SJCRH30 (cell line): ENCODE data around the gene SETD5. TPM values are rescaled to one million over a fixed set of nuclear protein-coding genes. Genes with fewer than 3 reads are reported as not detected.

ENCODE experiments used
- DNase-seq, 2 experiments: peaks; one replicate each; pipeline ENCODE4 v3.0.0-alpha.2; 2015 to 2020
- H3K27ac ChIP-seq: fragments of 250-450 bp; sonication (Bioruptor Pico); 2 replicates; pipeline ENCODE4 v1.5.1; 2020; ENCODE audit warnings: mild to moderate bottlenecking, moderate library complexity
- H3K27me3 ChIP-seq: fragments of 250-450 bp; sonication (Bioruptor Pico); 2 replicates; pipeline ENCODE4 v1.5.1; 2020; ENCODE audit warnings: mild to moderate bottlenecking, moderate library complexity
- H3K36me3 ChIP-seq: fragments of 250-450 bp; sonication (Bioruptor Pico); 2 replicates; pipeline ENCODE4 v1.5.1; 2020; ENCODE audit warnings: mild to moderate bottlenecking, moderate library complexity
- H3K4me1 ChIP-seq: fragments of 250-450 bp; sonication (Bioruptor Pico); 2 replicates; pipeline ENCODE4 v1.5.1; 2020; ENCODE audit warnings: mild to moderate bottlenecking, moderate library complexity
- H3K4me3 ChIP-seq: fragments of 250-450 bp; sonication (Bioruptor Pico); 2 replicates; pipeline ENCODE4 v1.5.1; 2020; ENCODE audit warnings: mild to moderate bottlenecking, moderate library complexity
- H3K9me3 ChIP-seq: fragments of 250-450 bp; sonication (Bioruptor Pico); replicated peaks from 2 replicates; pipeline ENCODE4 v1.5.1; 2020; ENCODE audit warnings: mild to moderate bottlenecking, moderate library complexity
- total RNA-seq: library from RNA; depleted of rRNA; stranded (reverse); fragments of >200 nt; shearing (Covaris generic); gene quantifications from 2 replicates; pipeline ENCODE4 v1.2.3, GENCODE V29; 2014

Gene SETD5
- total RNA-seq, 1 experiment from 2014 or later = 104 TPM

DNA sequence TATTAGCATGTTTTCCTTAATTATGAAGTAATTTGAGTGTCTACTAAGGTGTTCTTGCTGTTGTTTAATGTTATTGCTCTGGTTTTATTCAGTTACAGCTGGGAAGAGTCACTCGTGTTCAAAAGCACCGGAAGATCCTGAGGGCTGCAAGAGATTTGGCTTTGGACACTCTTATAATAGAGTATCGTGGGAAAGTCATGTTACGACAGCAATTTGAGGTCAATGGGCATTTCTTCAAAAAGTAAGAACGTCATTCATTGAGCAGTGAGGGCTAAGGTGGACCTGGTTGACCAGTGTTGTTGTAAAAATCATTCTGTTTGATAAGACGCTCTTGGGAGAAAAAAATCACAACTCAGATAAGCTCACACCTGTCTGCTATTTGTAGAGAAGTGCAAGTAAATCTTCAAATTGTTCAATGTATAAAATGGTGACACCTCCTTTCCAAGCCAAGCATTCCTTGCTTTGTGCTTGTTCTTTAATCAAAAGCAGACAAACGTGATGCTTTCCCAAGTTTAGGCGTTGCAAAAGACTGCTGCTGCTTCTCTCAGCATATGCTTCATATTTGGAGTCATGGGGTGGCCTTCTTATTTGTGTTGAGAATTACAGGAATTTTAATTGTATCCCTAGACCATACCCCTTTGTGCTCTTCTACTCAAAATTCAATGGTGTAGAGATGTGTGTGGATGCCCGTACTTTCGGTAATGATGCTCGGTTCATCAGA, 44.2 kb downstream of the SETD5 start:
- H3K4me3 ChIP-seq = no peak overlapping the region
- peaks cover 90% of the 10 kb centered on the region for H3K36me3 ChIP-seq
- H3K27me3 ChIP-seq = no peaks in the 10 kb centered on the region
- H3K27ac ChIP-seq = no peak overlapping the region
- no peaks in the 10 kb centered on the region; the same call in 1 of the 2 replicates for H3K4me1 ChIP-seq
- H3K9me3 ChIP-seq = no peaks in the 10 kb centered on the region
- no peak for DNase-seq

- no peak overlapping the region for H3K27ac ChIP-seq
These were observed 50.7 kb downstream of the SETD5 start for GRCh38 chr3:9448071-9448470.

DNA sequence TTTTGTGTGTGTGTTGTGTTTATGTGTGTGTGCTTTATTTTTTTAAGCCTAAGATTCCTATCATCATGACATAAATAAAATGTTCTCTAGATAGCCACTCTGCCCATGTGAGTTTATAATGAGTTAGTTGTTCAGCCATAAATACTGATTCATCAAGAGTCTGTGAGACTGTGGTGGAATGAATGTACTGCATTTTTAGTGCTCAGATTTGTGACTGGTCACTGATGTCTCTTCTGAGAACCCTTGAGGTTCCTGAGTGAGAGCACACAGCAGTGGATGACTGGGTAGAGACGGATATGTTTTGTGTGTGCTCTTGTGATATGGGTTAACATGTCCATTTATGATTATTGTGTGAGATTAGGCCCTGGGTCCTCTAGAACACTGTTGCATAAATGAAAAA, 51.2 kb downstream of the SETD5 start:
- H3K9me3 ChIP-seq = no peaks in the 10 kb centered on the region

More at GRCh38 chr3:9448071-9448470, 50.7 kb downstream of the SETD5 start:
- DNase-seq = no peak
- H3K4me1 ChIP-seq = no peaks in the 10 kb centered on the region
- H3K36me3 ChIP-seq = peaks cover 93% of the 10 kb centered on the region
- no peak overlapping the region for H3K4me3 ChIP-seq
- no peaks in the 10 kb centered on the region for H3K27me3 ChIP-seq
- no peaks in the 10 kb centered on the region for H3K9me3 ChIP-seq

GRCh38 chr3:9450126-9450525, 52.7 kb downstream of the SETD5 start:
- DNase-seq = no peak
- Histone ChIP-seq H3K9me3 (no peaks in the 10 kb centered on the region), H3K27me3 (no peaks in the 10 kb centered on the region), H3K27ac (no peak overlapping the region), H3K36me3 (peaks cover 91% of the 10 kb centered on the region), H3K4me3 (no peak overlapping the region), H3K4me1 (no peaks in the 10 kb centered on the region)

More for the DNA sequence above, 51.2 kb downstream of the SETD5 start:
- no peak overlapping the region for H3K4me3 ChIP-seq
- H3K27me3 ChIP-seq = no peaks in the 10 kb centered on the region
- peaks cover 93% of the 10 kb centered on the region for H3K36me3 ChIP-seq
- no peak for DNase-seq
- no peaks in the 10 kb centered on the region for H3K4me1 ChIP-seq
- H3K27ac ChIP-seq = no peak overlapping the region

DNA sequence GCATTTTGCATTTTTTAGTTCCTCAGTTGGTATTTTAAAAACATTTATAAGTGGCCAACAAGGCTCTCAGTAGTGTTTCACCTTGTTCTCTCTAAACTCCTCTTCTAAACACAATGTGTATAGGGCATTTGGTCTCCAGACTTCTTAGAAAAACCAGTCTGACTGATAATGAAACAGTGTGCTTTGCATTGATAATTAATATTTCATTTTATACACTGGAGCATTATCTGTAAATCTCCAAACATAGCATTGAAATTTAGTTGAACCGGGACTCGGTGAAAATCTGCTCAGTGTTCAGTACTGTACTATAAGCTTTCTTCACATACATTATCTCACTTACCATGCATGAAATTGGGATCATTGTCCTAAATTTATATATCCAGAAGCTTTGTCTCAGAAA, 53.6 kb downstream of the SETD5 start:
- no peak overlapping the region for H3K4me3 ChIP-seq
- DNase-seq = no peak
- no peaks in the 10 kb centered on the region for H3K4me1 ChIP-seq
- H3K27me3 ChIP-seq = no peaks in the 10 kb centered on the region
- H3K9me3 ChIP-seq = no peaks in the 10 kb centered on the region
- H3K36me3 ChIP-seq = peaks cover 94% of the 10 kb centered on the region
- H3K27ac ChIP-seq = no peak overlapping the region

DNA sequence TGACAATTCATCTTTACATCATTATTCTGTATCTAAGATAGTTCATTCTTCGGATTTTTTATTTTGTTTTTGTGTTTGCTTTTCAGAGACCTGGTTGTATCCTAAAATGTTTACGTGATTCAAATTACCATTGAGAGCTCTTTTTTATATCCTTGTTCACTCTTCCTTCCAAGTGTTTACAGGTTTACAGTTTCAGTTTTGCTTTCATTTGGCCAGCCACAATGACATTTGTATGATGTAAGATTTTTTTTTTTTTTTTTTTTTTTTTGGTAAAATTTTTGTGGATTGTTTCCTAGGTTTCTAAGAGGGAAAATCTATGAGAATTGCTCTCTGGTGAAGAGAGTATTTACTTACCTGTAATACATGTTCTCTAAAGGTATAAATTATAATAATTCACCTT, 55.0 kb downstream of the SETD5 start:
- Histone ChIP-seq H3K4me1 (no peaks in the 10 kb centered on the region), H3K27me3 (no peaks in the 10 kb centered on the region), H3K9me3 (no peaks in the 10 kb centered on the region), H3K27ac (no peak overlapping the region), H3K4me3 (no peak overlapping the region), H3K36me3 (peaks cover 91% of the 10 kb centered on the region)
- no peak for DNase-seq

DNA sequence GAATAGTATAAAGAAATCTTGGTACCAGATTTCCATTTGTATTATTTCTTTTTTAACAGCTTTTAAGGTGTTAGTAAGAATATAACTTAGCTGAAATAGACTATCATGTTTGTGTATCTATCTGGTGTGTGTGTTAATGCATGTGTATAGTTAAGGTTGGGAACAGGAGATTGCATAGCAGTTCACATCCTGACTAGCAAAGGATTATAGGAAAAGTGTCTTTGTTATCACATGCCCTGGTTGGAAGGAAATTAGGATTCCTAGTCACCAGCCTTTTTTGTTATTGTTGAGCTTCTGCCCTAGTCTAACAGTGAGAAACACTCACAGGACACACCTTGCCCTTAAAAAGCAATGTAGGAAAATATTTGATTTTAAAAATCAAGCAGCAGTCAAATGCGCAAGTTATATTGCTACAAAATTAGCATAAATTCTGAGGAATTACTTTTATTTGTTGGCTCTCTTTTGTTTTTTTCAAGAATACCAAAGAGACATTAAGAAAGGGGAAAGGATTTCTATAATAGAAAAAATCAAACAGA, 58.2 kb downstream of the SETD5 start:
- Histone ChIP-seq H3K27ac (no peak overlapping the region), H3K9me3 (no peaks in the 10 kb centered on the region), H3K36me3 (peaks cover 88% of the 10 kb centered on the region), H3K4me3 (no peak overlapping the region), H3K4me1 (no peaks in the 10 kb centered on the region), H3K27me3 (no peaks in the 10 kb centered on the region)
- no peak for DNase-seq

GRCh38 chr3:9467451-9467850, 70.0 kb downstream of the SETD5 start:
- H3K36me3 ChIP-seq = peaks cover 95% of the 10 kb centered on the region
- H3K4me1 ChIP-seq = no peaks in the 10 kb centered on the region
- H3K27me3 ChIP-seq = no peaks in the 10 kb centered on the region
- no peaks in the 10 kb centered on the region for H3K9me3 ChIP-seq
- no peak overlapping the region for H3K27ac ChIP-seq
- no peak overlapping the region for H3K4me3 ChIP-seq
- DNase-seq = no peak

GRCh38 chr3:9468460-9468859, 71.0 kb downstream of the SETD5 start:
- peaks cover 97% of the 10 kb centered on the region for H3K36me3 ChIP-seq
- H3K4me1 ChIP-seq = no peaks in the 10 kb centered on the region
- no peaks in the 10 kb centered on the region for H3K27me3 ChIP-seq
- no peak for DNase-seq
- H3K4me3 ChIP-seq = no peak overlapping the region
- H3K9me3 ChIP-seq = no peaks in the 10 kb centered on the region
- H3K27ac ChIP-seq = no peak overlapping the region

DNA sequence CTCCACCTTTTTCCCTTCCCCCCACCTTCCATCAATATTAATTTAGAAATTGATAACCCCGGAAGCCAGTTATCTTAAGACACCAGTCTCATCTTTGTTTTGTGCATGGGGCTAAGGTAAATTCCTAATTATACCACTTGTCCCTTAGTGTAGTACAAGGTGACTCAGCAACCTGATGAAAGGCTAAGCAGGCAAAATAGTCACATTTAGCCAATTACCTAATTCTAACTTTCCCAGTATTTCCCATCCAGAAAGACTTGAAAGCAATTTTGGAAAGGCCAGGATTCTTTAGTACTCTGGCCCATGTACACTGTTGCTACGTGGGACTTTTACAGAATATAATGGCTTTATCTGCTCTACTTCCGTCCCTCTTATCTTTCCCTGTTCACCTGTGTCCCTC, 72.6 kb downstream of the SETD5 start:
- no peak for DNase-seq
- Histone ChIP-seq H3K27ac (no peak overlapping the region), H3K4me3 (no peak overlapping the region), H3K36me3 (peaks cover 96% of the 10 kb centered on the region), H3K4me1 (no peaks in the 10 kb centered on the region), H3K9me3 (no peaks in the 10 kb centered on the region), H3K27me3 (no peaks in the 10 kb centered on the region)

DNA sequence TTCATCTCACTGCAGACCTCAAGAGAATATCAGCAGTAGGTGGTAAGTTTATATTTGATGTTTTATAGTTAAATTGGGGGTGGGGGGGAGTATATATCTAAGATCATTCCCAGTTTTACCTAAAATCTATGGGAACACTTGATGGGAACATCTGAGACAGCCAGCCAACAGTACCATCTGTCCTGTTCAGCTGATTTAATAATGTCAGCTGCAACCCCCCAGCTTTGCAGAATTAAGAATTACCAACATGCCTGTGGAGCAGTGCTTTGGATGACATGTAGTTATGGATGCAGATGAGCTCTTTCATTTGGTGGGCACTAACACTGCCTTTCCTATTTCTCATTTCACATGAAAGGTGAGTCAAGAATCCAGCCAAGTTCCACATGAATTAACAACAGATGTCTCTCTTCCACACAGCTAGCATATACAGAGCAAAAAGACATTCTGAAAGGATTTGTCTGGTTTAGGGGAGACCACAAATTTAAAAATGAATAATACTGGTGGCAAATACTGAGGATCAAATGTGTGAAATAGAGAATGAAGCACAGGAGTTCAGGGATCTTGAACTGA, 76.2 kb downstream of the SETD5 start:
- no peak overlapping the region for H3K27ac ChIP-seq
- H3K9me3 ChIP-seq = no peaks in the 10 kb centered on the region
- H3K4me3 ChIP-seq = no peak overlapping the region
- peaks cover 95% of the 10 kb centered on the region for H3K36me3 ChIP-seq
- H3K4me1 ChIP-seq = no peaks in the 10 kb centered on the region
- no peak for DNase-seq
- no peaks in the 10 kb centered on the region for H3K27me3 ChIP-seq

DNA sequence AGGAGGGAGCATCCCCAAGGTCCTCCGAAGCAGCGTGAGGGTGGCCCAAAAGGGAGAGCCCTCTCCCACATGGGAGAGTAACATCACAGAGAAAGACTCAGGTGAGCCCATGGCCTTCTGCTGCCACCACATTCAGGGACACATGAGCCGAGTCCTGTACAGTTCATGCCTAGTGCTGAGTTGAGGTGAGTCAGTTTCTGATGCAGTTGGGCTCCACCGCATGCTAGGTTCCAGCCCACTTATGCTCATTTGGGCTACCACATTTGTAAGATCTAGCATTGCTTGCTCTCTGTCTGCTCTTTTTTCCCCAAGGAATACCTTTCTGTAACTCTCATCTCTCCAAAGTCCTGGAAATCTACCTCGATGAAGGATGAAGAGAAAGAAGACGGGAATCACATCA, 77.1 kb downstream of the SETD5 start:
- DNase-seq = no peak
- Histone ChIP-seq H3K4me1 (no peaks in the 10 kb centered on the region), H3K27me3 (no peaks in the 10 kb centered on the region), H3K27ac (no peak overlapping the region), H3K9me3 (no peaks in the 10 kb centered on the region), H3K36me3 (peaks cover 92% of the 10 kb centered on the region), H3K4me3 (no peak overlapping the region)

DNA sequence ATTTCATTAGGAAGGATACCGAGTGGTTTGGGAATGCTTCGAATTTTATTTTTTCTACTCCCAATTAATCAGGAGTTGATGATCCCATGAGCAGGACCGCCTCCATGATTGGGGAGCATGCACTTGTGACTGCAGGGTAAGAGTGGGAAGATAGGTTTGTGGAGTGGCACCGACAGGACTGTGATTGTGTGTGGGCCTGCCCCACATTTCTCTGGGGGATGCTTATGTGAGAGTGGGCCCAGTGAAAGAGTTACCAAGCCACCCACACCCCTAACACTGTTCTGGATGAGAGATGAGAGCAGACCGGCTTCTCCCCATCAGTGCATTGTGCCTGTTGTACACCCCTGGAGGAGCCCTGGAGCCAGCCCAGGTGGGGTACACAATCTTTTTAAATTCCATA, 79.5 kb downstream of the SETD5 start:
- H3K4me3 ChIP-seq = no peak overlapping the region
- no peak overlapping the region for H3K27ac ChIP-seq
- H3K36me3 ChIP-seq = peaks cover 85% of the 10 kb centered on the region
- DNase-seq = no peak
- H3K27me3 ChIP-seq = no peaks in the 10 kb centered on the region
- H3K9me3 ChIP-seq = no peaks in the 10 kb centered on the region
- H3K4me1 ChIP-seq = no peaks in the 10 kb centered on the region

GRCh38 chr3:9480265-9480664, 82.8 kb downstream of the SETD5 start:
- Histone ChIP-seq H3K36me3 (peaks cover 69% of the 10 kb centered on the region), H3K4me1 (no peaks in the 10 kb centered on the region), H3K4me3 (no peak overlapping the region), H3K9me3 (no peaks in the 10 kb centered on the region), H3K27me3 (no peaks in the 10 kb centered on the region), H3K27ac (no peak overlapping the region)
- DNase-seq = no peak

DNA sequence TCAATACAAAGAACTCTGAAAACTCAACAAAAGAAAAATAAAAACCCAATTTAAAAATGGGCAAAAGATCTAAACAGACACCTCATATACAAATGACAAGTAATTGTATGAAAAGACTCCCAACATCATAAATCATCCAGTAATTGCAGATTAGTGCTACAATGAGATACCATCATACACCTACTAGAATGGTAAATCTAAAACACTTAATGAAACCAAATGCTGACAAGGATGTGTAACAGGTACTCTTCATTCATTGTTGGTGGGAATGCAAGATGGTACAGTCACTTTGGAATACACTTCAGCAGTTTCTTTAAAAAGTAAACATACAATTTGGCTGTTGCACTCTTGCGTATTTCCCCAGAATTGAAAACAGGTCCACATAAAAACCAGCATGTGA, 87.8 kb downstream of the SETD5 start:
- no peaks in the 10 kb centered on the region; the same call in 1 of the 2 replicates for H3K9me3 ChIP-seq
- peaks cover 33% of the 10 kb centered on the region for H3K36me3 ChIP-seq
- H3K4me3 ChIP-seq = no peak overlapping the region
- H3K27me3 ChIP-seq = no peaks in the 10 kb centered on the region
- H3K4me1 ChIP-seq = no peaks in the 10 kb centered on the region
- H3K27ac ChIP-seq = no peak overlapping the region
- DNase-seq = no peak

DNA sequence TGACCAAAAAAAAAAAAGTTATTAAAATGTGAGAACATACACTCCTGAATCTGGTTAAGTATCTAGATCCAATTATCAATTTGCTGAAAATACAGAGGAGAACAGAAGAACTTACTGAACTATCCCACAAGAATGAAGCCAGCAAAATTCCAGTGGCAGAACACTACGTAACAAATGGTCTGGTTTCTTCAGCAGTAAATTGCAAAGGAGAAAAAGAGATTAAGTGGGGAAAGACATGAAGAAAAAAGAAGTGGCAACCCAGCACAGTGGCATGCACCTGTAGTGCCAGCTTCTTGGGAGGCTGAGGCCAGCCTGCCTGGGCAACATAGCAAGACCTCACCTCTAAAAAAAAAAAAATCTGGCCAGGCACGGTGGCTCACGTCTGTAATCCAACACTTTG, 94.1 kb downstream of the SETD5 start:
- Histone ChIP-seq H3K27me3 (no peaks in the 10 kb centered on the region), H3K4me1 (no peaks in the 10 kb centered on the region), H3K36me3 (no peaks in the 10 kb centered on the region), H3K27ac (no peak overlapping the region), H3K4me3 (no peak overlapping the region), H3K9me3 (no peaks in the 10 kb centered on the region; the same call in 1 of the 2 replicates)
- DNase-seq = no peak
